Stimulated activated CD8-positive, alpha-beta memory T cell treated with anti-CD3 and anti-CD28 coated beads, Interleukin-12 subunit alpha, Interleukin-12 subunit beta, amount 100 ng/mL, for 4 hours (primary cell): ENCODE data around the gene GRIA1.

Experiments used
- DNase-seq: peaks from one replicate; pipeline ENCODE4 v3.0.0-alpha.2; 2020; ENCODE audit warnings: low read depth

GRIA1 gene

DNA sequence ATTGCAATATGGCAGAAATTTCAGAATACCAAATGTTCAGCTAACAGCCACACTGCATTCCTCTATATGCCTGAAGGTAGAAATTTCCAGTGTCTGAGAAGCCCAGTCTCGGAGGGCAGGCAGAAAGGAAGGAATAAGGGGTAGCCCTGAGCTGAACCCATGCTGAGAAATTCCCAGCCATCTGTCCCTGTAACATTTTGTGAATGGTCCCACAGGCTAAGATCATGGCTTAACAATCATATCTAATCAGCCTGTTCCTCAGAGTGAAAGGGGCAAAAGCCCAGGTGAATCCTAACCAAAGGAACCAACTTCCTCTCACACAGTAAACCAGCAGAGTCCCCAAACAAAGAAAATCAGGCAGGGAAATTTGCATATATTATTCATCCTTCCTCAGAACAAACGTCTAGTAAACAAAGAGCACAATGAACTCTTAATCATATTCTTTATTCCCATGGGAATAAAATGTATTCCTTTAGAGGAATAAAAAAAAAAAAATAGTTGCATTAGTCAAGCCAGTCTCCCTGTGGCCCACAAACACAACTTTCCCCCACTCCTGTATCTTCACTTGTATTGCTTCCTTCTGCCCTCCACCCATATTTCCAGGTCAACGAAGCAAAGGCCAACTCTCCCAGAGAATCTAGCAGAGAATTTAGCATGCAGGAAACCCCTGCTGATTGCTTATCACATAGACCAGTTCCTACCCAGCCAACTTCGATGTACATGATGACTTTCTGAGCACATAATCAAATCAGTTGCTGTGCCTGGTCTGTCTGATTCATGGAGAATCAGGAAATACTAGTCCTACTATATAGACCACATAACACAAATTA is 290.6 kb downstream of the GRIA1 start:
- no peak for DNase-seq

DNA sequence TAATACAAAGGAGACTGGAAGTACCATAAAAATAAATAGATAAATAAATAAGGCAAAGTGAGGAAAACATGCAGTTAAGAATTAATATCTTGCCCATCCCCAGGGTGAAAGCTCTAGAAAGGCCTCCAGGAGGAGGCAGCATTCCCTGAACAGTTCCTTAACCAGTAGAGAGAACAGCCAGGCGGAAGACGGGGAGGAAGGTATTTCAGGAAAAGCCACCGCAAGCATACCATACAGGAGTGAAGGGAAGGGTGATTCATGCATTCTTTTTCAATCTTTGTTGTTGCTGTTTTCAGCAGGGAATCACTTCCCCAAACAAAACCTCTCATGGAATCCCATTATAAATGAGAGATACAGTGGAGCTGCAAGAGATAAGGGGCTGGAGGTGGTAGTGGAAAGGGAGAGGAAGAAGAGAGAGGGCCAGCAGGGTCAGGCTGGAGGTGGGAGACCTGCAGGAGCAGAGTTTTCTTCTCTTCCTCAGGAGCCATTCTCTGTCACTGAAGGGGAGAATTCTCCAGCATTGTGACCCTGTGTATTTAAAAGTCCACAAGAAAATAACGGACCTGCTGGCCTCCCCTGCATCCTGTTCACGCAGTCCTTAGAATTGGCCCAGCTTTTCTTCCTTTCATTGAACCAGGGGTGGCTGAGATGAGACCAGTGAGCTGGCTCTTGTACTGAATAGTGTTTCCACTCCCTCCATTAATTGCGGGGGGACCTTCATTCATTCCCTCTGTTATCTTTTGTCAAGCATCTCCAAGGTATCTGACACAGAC is 292.3 kb downstream of the GRIA1 start:
- DNase-seq: no peak

- no peak for DNase-seq
Observed at GRCh38 chr5:153783362-153783658, 292.8 kb downstream of the GRIA1 start.

GRCh38 chr5:153784277-153784676 is 293.8 kb downstream of the GRIA1 start:
- DNase-seq: no peak

DNA sequence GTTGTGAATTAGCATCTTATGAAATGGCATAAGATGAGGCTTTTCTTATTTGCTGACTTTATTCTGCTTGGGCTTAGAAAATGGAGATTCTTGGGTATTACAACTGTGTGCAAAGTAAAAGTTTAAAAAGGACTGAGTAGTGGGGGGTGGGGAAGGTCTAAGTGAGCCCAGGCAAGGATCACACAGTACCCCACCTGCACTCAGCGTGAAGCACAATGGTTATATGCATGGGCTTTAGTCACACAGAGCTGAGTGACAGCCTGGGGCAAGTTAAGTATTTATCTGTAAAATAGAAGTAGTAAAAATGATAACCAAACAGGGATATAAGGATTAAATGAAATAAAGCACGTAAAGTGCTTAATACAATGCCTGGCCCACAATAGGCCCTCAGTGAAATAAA is 300.9 kb downstream of the GRIA1 start:
- no peak for DNase-seq

GRCh38 chr5:153792305-153792704 is 301.8 kb downstream of the GRIA1 start:
- no peak for DNase-seq

DNA sequence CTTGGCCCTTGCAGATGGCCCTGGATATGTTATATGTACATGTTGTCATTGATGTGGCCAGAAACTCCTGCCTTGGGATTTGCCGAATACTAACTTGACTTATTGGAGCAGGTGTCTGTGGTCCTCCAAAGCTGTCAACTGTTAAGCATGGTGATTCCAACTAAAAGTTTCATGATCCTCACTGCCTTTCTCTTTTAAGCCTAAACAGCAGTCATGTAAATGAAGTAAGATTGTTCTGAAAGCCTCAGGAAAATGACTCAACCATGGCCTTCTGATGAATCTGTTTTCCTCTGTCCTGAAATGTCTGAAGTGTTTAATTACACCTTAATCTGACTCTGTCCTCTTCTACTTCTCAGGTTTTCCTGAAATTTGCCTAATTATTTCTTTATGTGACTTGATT is 303.2 kb downstream of the GRIA1 start:
- no peak for DNase-seq

- no peak for DNase-seq
Observed at GRCh38 chr5:153794327-153794726, 303.9 kb downstream of the GRIA1 start.

DNA sequence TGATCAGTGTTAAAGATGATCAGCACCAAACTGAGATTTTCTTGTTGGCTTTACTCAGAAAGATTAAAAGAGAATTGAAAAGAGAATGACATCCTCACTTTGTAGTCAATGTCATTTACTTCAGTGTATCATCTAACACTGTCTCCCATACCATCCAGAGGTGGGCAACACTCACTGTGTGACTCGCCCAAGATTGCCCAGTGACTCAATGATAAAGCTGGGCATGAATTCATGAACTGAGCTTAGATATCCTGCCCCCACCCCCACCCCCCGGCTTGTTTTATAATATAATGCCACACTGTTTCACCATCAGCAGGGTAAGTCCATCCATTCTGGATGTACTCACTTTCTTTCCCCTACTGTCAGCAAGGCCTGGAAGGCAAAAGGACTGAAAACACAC is 306.1 kb downstream of the GRIA1 start:
- DNase-seq: no peak

- no peak for DNase-seq
Observed at GRCh38 chr5:153797484-153797883, 307.0 kb downstream of the GRIA1 start.

DNA sequence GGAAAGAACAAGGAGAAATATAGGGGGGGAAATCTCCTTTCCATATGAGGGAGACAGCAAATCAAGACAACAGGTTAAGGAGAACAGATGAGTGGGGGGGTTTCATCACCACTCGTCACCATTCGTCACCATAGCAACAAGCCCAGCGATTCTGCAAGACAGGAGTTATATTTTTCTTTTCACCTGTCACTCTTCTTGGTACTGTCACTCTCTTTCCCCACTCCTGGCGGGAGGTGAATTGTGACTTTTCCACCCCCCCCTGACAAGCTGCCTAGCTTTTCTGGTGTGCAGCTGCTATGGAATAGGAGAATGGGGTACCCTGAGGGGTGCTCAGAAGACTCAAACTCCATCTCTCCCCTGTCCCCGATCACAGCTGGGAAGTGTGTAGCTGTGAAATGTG is 308.4 kb downstream of the GRIA1 start:
- no peak for DNase-seq

GRCh38 chr5:153799466-153799865 is 309.0 kb downstream of the GRIA1 start:
- no peak for DNase-seq

DNA sequence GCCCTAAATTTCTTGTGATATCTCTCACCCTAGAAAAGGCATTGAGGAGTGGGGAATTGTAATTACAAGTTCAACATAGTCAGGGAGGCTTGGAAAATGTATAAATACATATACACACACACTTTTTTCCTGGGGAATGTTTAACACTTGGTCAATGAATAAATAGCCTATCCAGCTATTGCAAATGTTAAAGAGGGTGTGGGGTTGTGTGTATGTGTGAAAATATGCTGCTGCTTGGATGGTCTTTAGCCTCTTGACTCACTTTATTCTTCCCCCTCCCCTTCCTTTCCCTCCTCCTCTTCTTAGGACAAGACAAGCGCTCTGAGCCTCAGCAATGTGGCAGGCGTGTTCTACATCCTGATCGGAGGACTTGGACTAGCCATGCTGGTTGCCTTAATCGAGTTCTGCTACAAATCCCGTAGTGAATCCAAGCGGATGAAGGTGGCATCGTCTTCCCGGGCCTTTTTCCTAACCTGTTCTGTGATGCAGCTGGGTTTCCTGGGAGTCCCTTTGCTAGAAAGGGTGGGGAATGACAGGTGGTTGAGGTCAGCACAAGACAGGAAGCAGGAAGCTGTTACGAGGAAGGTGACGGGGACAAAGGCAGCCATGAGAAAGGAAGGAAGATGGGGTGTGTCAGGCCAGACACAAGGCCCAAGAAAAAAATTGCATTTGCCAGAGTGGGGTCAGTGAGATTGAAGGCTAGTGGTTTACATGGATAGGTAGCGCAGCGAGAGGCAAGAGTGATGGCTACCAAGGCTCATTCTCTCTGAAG is 311.8 kb downstream of the GRIA1 start:
- DNase-seq: no peak

DNA sequence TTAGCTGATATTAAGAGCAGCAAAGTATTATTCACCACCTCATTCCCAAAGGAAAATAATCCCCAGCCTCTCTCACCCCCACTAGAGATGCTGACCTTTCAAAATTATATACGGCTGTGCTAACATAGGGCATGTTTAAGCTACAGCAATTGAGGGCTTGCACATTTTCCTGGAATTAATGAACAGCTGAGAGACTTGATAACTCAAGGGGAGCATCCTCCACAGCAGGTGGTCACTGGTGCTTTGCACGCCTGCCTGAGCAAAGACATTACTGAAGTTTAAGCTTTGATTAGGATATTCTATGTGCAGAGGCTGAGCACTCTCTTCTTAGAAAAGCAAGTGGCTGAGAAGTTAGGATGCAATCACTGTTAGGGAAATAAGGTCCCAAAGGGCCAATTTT is 317.3 kb downstream of the GRIA1 start:
- DNase-seq: no peak

DNA sequence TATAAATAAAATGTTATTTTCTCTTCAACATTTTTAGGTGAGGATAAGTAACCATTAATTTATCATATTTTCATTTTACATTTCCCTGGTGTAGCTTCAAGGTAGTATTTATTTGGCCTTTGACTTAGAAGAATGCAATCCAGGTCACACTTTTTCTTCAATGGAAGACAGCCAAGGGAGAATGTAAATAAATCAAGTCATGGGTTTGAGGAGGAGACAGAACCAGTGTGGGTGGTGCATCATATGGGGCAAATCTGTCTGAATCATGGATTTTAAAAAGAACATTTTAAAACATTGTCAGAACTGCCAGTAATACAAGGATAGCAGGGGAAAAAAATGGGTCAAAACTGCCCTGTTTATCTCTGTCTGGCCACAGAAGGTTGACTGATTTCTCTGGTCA is 318.7 kb downstream of the GRIA1 start:
- DNase-seq: no peak

- no peak for DNase-seq
Observed at GRCh38 chr5:153813901-153814300, 323.4 kb downstream of the GRIA1 start.

DNA sequence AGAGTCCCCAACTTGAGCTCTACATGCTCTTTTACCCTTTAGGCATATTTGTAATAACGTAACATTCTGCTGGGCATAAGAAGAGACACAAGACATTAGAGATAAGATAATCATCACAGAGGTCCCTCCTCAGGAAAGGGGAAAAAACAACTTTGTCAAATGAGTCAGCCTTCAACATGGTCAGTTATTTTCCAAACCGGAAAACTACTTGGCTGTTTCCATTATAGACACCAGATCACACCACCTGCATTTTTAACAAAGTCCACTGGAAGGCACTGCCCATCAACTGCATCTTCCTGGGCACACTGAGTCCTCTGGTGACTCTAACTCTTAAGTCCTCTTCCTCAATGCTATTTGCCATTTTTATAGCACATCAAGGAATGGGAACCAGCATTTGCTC is 326.4 kb downstream of the GRIA1 start:
- no peak for DNase-seq

DNA sequence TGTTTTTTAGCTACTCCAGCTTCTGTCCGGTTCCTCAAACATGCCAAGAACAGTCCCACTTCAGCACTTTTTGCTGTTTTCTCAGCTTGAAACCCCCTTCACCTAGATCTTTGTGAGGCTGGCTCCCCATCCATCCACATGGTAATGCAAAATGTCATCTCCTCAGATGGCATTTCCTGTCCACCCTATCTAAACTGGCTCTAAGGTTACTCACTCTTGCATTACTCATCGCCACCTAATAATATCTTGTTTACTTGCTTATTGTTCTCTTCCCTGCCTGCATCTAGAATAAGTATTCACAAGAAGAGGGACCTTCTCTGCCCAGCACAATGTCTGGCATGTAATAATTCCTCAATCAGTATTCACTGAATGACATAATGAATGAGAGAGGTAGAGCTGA is 328.2 kb downstream of the GRIA1 start:
- no peak for DNase-seq

GRCh38 chr5:153823036-153823435 is 332.6 kb downstream of the GRIA1 start:
- DNase-seq: no peak

DNA sequence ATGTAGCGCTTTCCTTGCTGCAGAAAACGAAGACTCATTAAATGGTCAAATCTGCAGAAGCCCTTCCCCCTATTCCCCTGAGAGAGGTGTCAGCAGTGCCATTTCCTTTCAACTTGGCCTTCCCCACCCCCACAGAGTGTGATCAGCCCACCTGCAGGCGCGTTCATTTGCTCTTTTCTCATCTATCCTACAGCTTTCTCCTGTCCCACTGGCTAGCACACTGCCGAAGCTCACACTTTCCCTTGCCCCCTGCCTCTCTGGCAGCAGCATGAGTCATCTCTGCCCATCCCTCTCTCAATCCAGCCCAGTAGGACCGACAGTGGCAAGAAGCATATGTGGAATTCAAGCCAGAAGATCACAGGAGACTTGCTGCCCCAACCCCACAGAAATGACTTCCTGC is 334.4 kb downstream of the GRIA1 start:
- no peak for DNase-seq

GRCh38 chr5:153827397-153827796 is 336.9 kb downstream of the GRIA1 start:
- no peak for DNase-seq

GRCh38 chr5:153829510-153830065 is 339.1 kb downstream of the GRIA1 start:
- no peak for DNase-seq

DNA sequence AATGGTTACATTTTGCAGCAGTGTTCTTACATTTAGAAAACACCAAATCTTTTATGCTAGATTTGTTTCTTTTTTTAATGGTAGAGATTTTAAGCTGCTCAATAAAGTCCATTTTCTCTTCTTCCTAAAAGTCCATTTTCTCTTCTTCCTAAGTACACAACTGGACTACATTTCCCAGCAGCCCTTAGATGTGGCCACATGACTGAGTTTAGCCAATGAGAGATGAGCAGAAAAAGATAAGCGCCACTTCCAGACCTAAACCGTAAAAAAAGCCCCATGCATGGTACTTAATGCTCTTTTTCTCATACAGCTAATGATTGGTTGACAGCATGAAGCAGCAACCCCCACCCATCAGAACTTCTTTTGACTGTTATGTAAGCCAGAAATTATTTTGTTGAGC is 341.5 kb downstream of the GRIA1 start:
- no peak for DNase-seq
